H1 (cell line): ENCODE data around the gene NKG7. TPM values are rescaled to one million over a fixed set of nuclear protein-coding genes. Genes with fewer than 3 reads are reported as not detected.

Source experiments
- CTCF ChIA-PET: fragments of 300-600 bp; sonication (Branson Sonifier 250); formaldehyde crosslinking; loops from one replicate; lab custom pipeline; 2021; ENCODE audit not compliant: partially characterized antibody; lab: Charles Lee
- POLR2A ChIA-PET: fragments of 300-600 bp; sonication (Branson Sonifier 250); formaldehyde crosslinking; loops from one replicate; lab custom pipeline; 2021; ENCODE audit warnings: inconsistent platforms; ENCODE audit not compliant: partially characterized antibody; lab: Charles Lee
- DNase-seq, 2 experiments: peaks; one replicate each; pipeline versions ENCODE4 v3.0.0 to v3.0.0-alpha.2; 2010 to 2022; ENCODE audit warnings: low spot score in 2 of 2, low read depth in 1 of 2, mixed read lengths in 1 of 2
- FAIRE-seq: peaks from 2 replicates; lab custom pipeline; 2011; peaks lifted over from hg19 to GRCh38; lab: Jason Lieb, UNC
- H2AFZ ChIP-seq: 2 replicates; pipeline ENCODE4 v1.8.1; 2012; ENCODE audit warnings: low read length, inconsistent platforms
- H2AK5ac ChIP-seq: 2 replicates; pipeline ENCODE4 v1.6.1; 2013; ENCODE audit warnings: low read depth, low read length
- H2BK120ac ChIP-seq: replicated peaks from 2 replicates; pipeline ENCODE3; 2013; ENCODE audit warnings: low read depth, low read length, inconsistent platforms
- H2BK12ac ChIP-seq: 2 replicates; pipeline ENCODE4 v1.6.1; 2013; ENCODE audit warnings: low read depth, low read length
- H2BK15ac ChIP-seq: 2 replicates; pipeline ENCODE4 v1.6.1; 2013; ENCODE audit warnings: low read length
- H2BK20ac ChIP-seq: 2 replicates; pipeline ENCODE4 v1.6.1; 2013; ENCODE audit warnings: low read length
- H2BK5ac ChIP-seq: 2 replicates; pipeline ENCODE4 v1.6.1; 2013; ENCODE audit warnings: low read depth, low read length
- H3K14ac ChIP-seq: 2 replicates; pipeline ENCODE4 v1.6.1; 2013; ENCODE audit warnings: inconsistent platforms; ENCODE audit not compliant: insufficient read length
- H3K18ac ChIP-seq: 2 replicates; pipeline ENCODE4 v1.6.1; 2013; ENCODE audit warnings: low read length; ENCODE audit errors: extremely low read depth
- H3K23ac ChIP-seq: 2 replicates; pipeline ENCODE4 v1.6.1; 2013; ENCODE audit warnings: inconsistent platforms; ENCODE audit not compliant: insufficient read length
- H3K23me2 ChIP-seq: 2 replicates; pipeline ENCODE4 v1.6.1; 2013; ENCODE audit warnings: low read depth, low read length
- H3K27ac ChIP-seq: 2 replicates; pipeline ENCODE4 v1.6.1; 2011; ENCODE audit warnings: low read depth, low read length, inconsistent platforms
- H3K27me3 ChIP-seq, 4 experiments: replicated peaks in 1 of 4; 1 replicate in 1 of 4; 2 replicates in 3 of 4; pipeline versions ENCODE4 v1.6.1 to v1.8.1; 2011 to 2013; ENCODE audit warnings: low read length in 3 of 4, mild to moderate bottlenecking in 3 of 4, inconsistent platforms in 2 of 4, mixed read lengths in 2 of 4, moderate library complexity in 1 of 4; ENCODE audit not compliant: control insufficient read depth in 3 of 4, insufficient read depth in 3 of 4; ENCODE audit errors: extremely low read depth in 1 of 4
- H3K36me3 ChIP-seq, 4 experiments: 2 replicates each; pipeline versions ENCODE4 v1.6.1 to v1.8.1; 2011 to 2013; ENCODE audit warnings: mild to moderate bottlenecking in 4 of 4, low read length in 3 of 4, moderate library complexity in 2 of 4, control low read depth in 1 of 4, inconsistent platforms in 1 of 4; ENCODE audit not compliant: insufficient read depth in 4 of 4, control insufficient read depth in 2 of 4
- H3K4ac ChIP-seq: replicated peaks from 2 replicates; pipeline ENCODE3; 2013; ENCODE audit warnings: low read length, low read depth, mixed read lengths, inconsistent platforms; ENCODE audit not compliant: insufficient read length
- H3K4me1 ChIP-seq, 4 experiments: replicated peaks in 1 of 4; 1 replicate in 1 of 4; 2 replicates in 3 of 4; pipeline versions ENCODE4 v1.6.1 to v1.8.1; 2011 to 2013; ENCODE audit warnings: low read length in 3 of 4, inconsistent platforms in 2 of 4, mixed read lengths in 1 of 4; ENCODE audit not compliant: insufficient read depth in 4 of 4, control insufficient read depth in 3 of 4
- H3K4me2 ChIP-seq, 2 experiments: 2 replicates each; pipeline versions ENCODE4 v1.6.1 to v1.8.1; 2011 to 2013; ENCODE audit warnings: low read depth in 2 of 2, low read length in 2 of 2, control low read depth in 1 of 2, inconsistent platforms in 1 of 2, mild to moderate bottlenecking in 1 of 2; ENCODE audit not compliant: insufficient read depth in 1 of 2
- H3K4me3 ChIP-seq, 4 experiments: fragments of 200-600, 300-600 bp in 1 of 4; sonication (generic), shearing (Covaris generic), sonication (Bioruptor Twin) in 1 of 4; 2 replicates each; pipeline versions ENCODE4 v1.5.1 to v1.8.1; 2011 to 2016; ENCODE audit warnings: low read length in 4 of 4, low read depth in 3 of 4, control low read depth in 2 of 4, inconsistent platforms in 2 of 4, mild to moderate bottlenecking in 2 of 4, mixed read lengths in 1 of 4, moderate library complexity in 1 of 4; ENCODE audit not compliant: insufficient read depth in 2 of 4; ENCODE audit errors: extremely low read depth in 1 of 4
- H3K56ac ChIP-seq: replicated peaks from 2 replicates; pipeline ENCODE3; 2013; ENCODE audit warnings: low read depth, mild to moderate bottlenecking, mixed read lengths, low read length, inconsistent platforms; ENCODE audit not compliant: insufficient read length
- H3K79me1 ChIP-seq: 2 replicates; pipeline ENCODE4 v1.6.1; 2013; ENCODE audit warnings: low read depth, low read length, control low read depth
- H3K79me2 ChIP-seq, 2 experiments: 2 replicates each; pipeline versions ENCODE4 v1.6.1 to v1.8.1; 2012 to 2013; ENCODE audit warnings: low read length in 2 of 2, mild to moderate bottlenecking in 2 of 2, inconsistent platforms in 1 of 2; ENCODE audit not compliant: insufficient read depth in 2 of 2, control insufficient read depth in 1 of 2
- H3K9ac ChIP-seq, 4 experiments: replicated peaks in 1 of 4; 1 replicate in 1 of 4; 2 replicates in 3 of 4; pipeline versions ENCODE4 v1.6.1 to v1.8.1; 2011 to 2013; ENCODE audit warnings: low read depth in 3 of 4, low read length in 3 of 4, control low read depth in 2 of 4, mild to moderate bottlenecking in 2 of 4, moderate library complexity in 2 of 4, inconsistent platforms in 1 of 4; ENCODE audit errors: extremely low read depth in 1 of 4
- H3K9me3 ChIP-seq, 2 experiments: 2 replicates each; pipeline versions ENCODE4 v1.6.1 to v1.8.1; 2012 to 2013; ENCODE audit warnings: mild to moderate bottlenecking in 2 of 2, moderate library complexity in 2 of 2, control low read depth in 1 of 2, inconsistent platforms in 1 of 2, low read depth in 1 of 2, low read length in 1 of 2, mixed read lengths in 1 of 2; ENCODE audit not compliant: insufficient read depth in 2 of 2
- H4K20me1 ChIP-seq, 2 experiments: replicated peaks in 1 of 2; 2 replicates each; pipeline versions ENCODE3 to v1.8.1; 2011 to 2013; ENCODE audit warnings: inconsistent platforms in 2 of 2, low read length in 2 of 2, mild to moderate bottlenecking in 1 of 2; ENCODE audit not compliant: insufficient read depth in 2 of 2, control insufficient read depth in 1 of 2
- H4K5ac ChIP-seq: 2 replicates; pipeline ENCODE4 v1.6.1; 2013; ENCODE audit warnings: low read length, low read depth, mixed read lengths, inconsistent platforms; ENCODE audit not compliant: insufficient read length
- H4K8ac ChIP-seq: 2 replicates; pipeline ENCODE4 v1.8.0; 2013; ENCODE audit warnings: mild to moderate bottlenecking, moderate library complexity, low read length, inconsistent platforms; ENCODE audit not compliant: insufficient read depth; ENCODE audit errors: extremely low read depth
- H4K91ac ChIP-seq: replicated peaks from 2 replicates; pipeline ENCODE3; 2013; ENCODE audit warnings: low read length, mixed read lengths, inconsistent platforms; ENCODE audit not compliant: insufficient read length
- EZH2 ChIP-seq: fragments of 200-600 bp; sonication (generic); IDR thresholded peaks from 2 replicates; pipeline ENCODE4 v1.7.1; 2012; ENCODE audit warnings: low read depth, mild to moderate bottlenecking, moderate library complexity, low read length, inconsistent platforms; ENCODE audit not compliant: severe bottlenecking
- KDM4A ChIP-seq: IDR thresholded peaks from one replicate; pipeline ENCODE4 v1.7.1; 2012; ENCODE audit warnings: low read depth, mild to moderate bottlenecking, moderate library complexity, low read length, inconsistent platforms; ENCODE audit not compliant: severe bottlenecking
- POU5F1 ChIP-seq: IDR thresholded peaks from 2 replicates; pipeline ENCODE4 v1.6.1; 2011; ENCODE audit warnings: low read depth, mild to moderate bottlenecking, low read length, moderate library complexity
- RAD21 ChIP-seq, 2 experiments: IDR thresholded peaks in 1 of 2; conservative IDR thresholded peaks in 1 of 2; 2 replicates each; pipeline ENCODE4 v1.6.1; 2011; ENCODE audit warnings: low read depth in 2 of 2, low read length in 2 of 2, improper control_type of control experiment in 1 of 2, inconsistent platforms in 1 of 2, mild to moderate bottlenecking in 1 of 2, moderate library complexity in 1 of 2
- RBBP5 ChIP-seq: IDR thresholded peaks from 2 replicates; pipeline ENCODE4 v1.7.1; 2012; ENCODE audit warnings: low read depth, mild to moderate bottlenecking, inconsistent platforms, low read length, moderate library complexity, borderline replicate concordance
- SP4 ChIP-seq: IDR thresholded peaks from 2 replicates; pipeline ENCODE4 v1.6.1; 2012; ENCODE audit warnings: low read length, inconsistent platforms
- WGBS, 2 experiments: shearing (Covaris generic) in 1 of 2; methylation state at CpG; one replicate each; pipeline versions ENCODE4 v1.1.6 to v1.1.7; 2013 to 2015; ENCODE audit warnings: low lambda C conversion rate in 2 of 2, mixed read lengths in 2 of 2, inconsistent platforms in 1 of 2, low coverage in 1 of 2, missing lambda C conversion rate in 1 of 2; ENCODE audit not compliant: insufficient replicate concordance in 2 of 2, insufficient coverage in 1 of 2, insufficient read length in 1 of 2; ENCODE audit errors: extremely low coverage in 1 of 2, missing lambda C conversion rate in 1 of 2; 5-methylcytosine and 5-hydroxymethylcytosine counted together
- polyA plus RNA-seq, 7 experiments: library from polyadenylated mRNA; depleted of rRNA in 3 of 7; stranded (reverse) in 5 of 7; unstranded in 2 of 7; fragments of >200 nt in 5 of 7; fragments of 200-250 nt in 2 of 7; gene quantifications; 1 replicate in 5 of 7; 2 replicates in 1 of 7; 4 replicates in 1 of 7; pipeline versions ENCODE4 v1.2.1 to v1.2.3, GENCODE V29; 2011 to 2013; ENCODE audit warnings: missing spikeins in 2 of 7, mixed read lengths in 2 of 7
- total RNA-seq: library from RNA; stranded (reverse); fragmentation: NEBNext Ultra II Directional; extraction: Animal tissue kit (Norgen Biotek cat#: 25700); gene quantifications from 2 replicates; pipeline ENCODE4 v1.2.1, GENCODE V29; 2021

Gene NKG7
- total and polyA plus RNA-seq, 2 of the 8 experiments (the other 6 are each of a cell fraction or from before 2014, with no cell fraction given), result not detected

GRCh38 chr19:51367565-51368365 lies 4.7 kb downstream of the NKG7 start:
- Histone ChIP-seq H4K5ac (peak overlapping the region; percentile 99), H3K23me2 (peaks cover 18% of the 10 kb centered on the region), H4K91ac (peak overlapping the region; percentile 100), H3K4me3 (peak overlapping the region; percentile 79 to 97 (median 90)), H3K79me2 (no peaks in the 10 kb centered on the region), H2AFZ (peak overlapping the region; percentile 95; the same call in 1 of the 2 replicates), H3K9me3 (no peaks in the 10 kb centered on the region), H3K79me1 (no peaks in the 10 kb centered on the region), H3K36me3 (no peaks in the 10 kb centered on the region), H3K4me1 (peaks cover under 1 to 18% (median 11%) of the 10 kb centered on the region in 4 experiments), H3K56ac (peak overlapping the region; percentile 67), H2AK5ac (peak overlapping the region; percentile 48; the same call in 1 of the 2 replicates), H3K4me2 (peak overlapping the region; percentile 75 to 87), H3K9ac (peak overlapping the region in 3 of 4 experiments; percentile 35 to 62 (median 56); a peak in 5 of 7 replicates), H3K23ac (no peak overlapping the region), H2BK20ac (no peak overlapping the region), H2BK5ac (peak overlapping the region; percentile 99), H3K14ac (no peak overlapping the region), H2BK120ac (peak overlapping the region; percentile 72), H4K20me1 (no peaks in the 10 kb centered on the region), H2BK15ac (peak overlapping the region; percentile 99; the same call in 1 of the 2 replicates), H3K27me3 (no peaks in the 10 kb centered on the region; a peak in 2 of 7 replicates), H3K4ac (peak overlapping the region; percentile 93), H3K27ac (peak overlapping the region; percentile 50; the same call in 1 of the 2 replicates), H2BK12ac (no peak overlapping the region), H4K8ac (peak overlapping the region; percentile 93), H3K18ac (peak overlapping the region; percentile 98)
- FAIRE-seq, result no peak
- DNase-seq, result peak; percentile 98 to 100
- ChIA-PET CTCF (interaction anchor here (0.7 to 2.3 kb wide), 13 partner anchors 11 to 209 kb away, joined by 3 to 7 read pairs (median 4); partner anchors contain the start of genes LIM2, SIGLEC10 and VSIG10L), POLR2A (interaction anchor here (0.6 to 1.8 kb wide), 15 partner anchors 9 to 607 kb away, joined by 3 to 9 read pairs (median 4); partner anchors contain the start of genes C19orf84, LIM2 and VSIG10L)
- 2% methylated on average over 50 of the region's 64 CpGs; no CpG with 5 or more reads in 1 of the 2 experiments for WGBS, 2 experiments
- TF ChIP-seq EZH2, result no peak
- no peak for TF ChIP-seq POU5F1
- peak; percentile 90 for TF ChIP-seq KDM4A
- TF ChIP-seq RAD21 (IDR thresholded peaks at IDR 0.05 in 1 of 2, conservative IDR thresholded peaks at IDR 0.05 in 1 of 2; ENCODE audit: low read depth in 2 of 2, low read length in 2 of 2), result no peak
- TF ChIP-seq RBBP5, result peak; percentile 53; the same call in 1 of the 2 replicates
- TF ChIP-seq SP4, result peak; percentile 77; the same call in 1 of the 2 replicates
